Measurements from ENCODE around the gene MAST2.
"Not testable (repeated sequence)": the region's sequence is repeated elsewhere in the genome, so short reads cannot be mapped to it uniquely, and the experiment has no call there.

Gene MAST2

DNA sequence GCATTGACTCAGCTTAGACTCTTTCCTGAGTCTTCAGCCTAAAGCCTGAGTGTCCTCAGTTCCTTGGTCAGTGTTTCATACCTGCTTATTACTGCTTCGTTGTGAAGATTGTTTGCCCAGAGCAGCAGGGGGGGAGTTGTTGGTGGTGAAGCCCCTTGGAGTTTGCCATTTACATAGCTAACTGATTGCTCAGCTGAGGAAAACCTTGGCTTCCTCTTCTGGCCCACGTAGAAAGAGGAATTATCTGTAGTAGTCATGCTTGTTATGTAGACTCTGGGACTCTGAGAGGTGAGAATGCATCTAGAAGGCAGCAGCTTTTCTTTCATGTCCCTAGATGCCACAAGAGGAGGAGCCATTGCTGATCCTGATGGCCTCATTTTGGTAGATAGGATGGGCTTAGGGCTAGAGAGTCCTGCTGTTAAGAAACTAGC, 125.9 kb downstream of the MAST2 start:
- TF ChIP-seq CTCF (IDR thresholded peaks at IDR 0.05; ENCODE audit: low read depth, low read length), result no peak
- peak overlapping the region; percentile 13 for H3K4me3 ChIP-seq (ENCODE audit: low read depth, low read length)

GRCh38 chr1:45930258-45931150, 127.1 kb downstream of the MAST2 start:
- no peak overlapping the region for H3K4me3 ChIP-seq (ENCODE audit: low read depth, low read length)
- TF ChIP-seq CTCF (IDR thresholded peaks at IDR 0.05; ENCODE audit: low read depth, low read length), result no peak

DNA sequence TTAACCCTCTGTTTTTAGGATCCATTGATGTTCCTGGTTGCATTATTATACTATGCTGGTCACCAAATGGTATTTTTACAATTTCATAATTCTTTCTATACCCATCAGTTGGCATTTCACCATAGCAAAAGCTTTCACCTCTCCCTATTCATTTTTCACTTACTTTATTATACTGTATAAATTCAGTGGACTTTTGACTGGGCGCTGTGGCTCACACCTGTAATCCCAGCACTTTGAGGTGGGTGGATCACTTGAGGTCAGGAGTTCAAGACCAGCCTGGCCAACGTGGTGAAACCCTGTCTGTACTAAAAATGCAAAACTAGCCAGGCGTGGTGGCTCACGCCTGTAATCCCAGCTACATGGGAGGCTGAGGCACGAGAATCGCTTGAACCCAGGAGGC, 128.8 kb downstream of the MAST2 start:
- not testable (repeated sequence) for H3K4me3 ChIP-seq (ENCODE audit: low read depth, low read length)

GRCh38 chr1:45934947-45935346, 131.5 kb downstream of the MAST2 start:
- no peak overlapping the region for H3K4me3 ChIP-seq (ENCODE audit: low read depth, low read length)
- TF ChIP-seq CTCF (IDR thresholded peaks at IDR 0.05; ENCODE audit: low read depth, low read length), result no peak

- no peak overlapping the region for H3K4me3 ChIP-seq (ENCODE audit: low read depth, low read length)
- TF ChIP-seq CTCF (IDR thresholded peaks at IDR 0.05; ENCODE audit: low read depth, low read length), result no peak
Observed at GRCh38 chr1:45938029-45938428, 134.6 kb downstream of the MAST2 start.

GRCh38 chr1:45942411-45942810, 139.0 kb downstream of the MAST2 start:
- no peak overlapping the region for H3K4me3 ChIP-seq (ENCODE audit: low read depth, low read length)
- TF ChIP-seq CTCF (IDR thresholded peaks at IDR 0.05; ENCODE audit: low read depth, low read length), result no peak

DNA sequence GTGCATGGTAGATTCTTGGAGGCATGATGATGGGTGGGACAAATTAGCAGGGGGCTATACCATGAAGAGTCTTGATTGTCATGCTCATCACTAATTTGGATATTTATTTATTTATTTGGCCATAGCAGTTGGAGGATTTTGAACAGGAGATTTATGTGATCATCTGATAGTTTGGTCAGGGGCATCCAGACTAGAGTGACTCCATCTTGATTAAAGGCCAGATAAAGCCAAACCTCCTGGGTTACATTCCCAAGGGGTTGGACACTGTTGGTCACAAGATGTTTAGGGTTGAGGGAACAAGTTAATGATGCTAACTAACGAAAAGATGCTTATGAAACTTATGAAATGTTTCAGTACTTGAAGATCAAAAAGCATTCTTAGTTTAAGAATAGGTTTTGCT, 139.8 kb downstream of the MAST2 start:
- H3K4me3 ChIP-seq (ENCODE audit: low read depth, low read length), result no peak overlapping the region
- no peak for TF ChIP-seq CTCF (IDR thresholded peaks at IDR 0.05; ENCODE audit: low read depth, low read length)

GRCh38 chr1:45945426-45945825, 142.0 kb downstream of the MAST2 start:
- H3K4me3 ChIP-seq (ENCODE audit: low read depth, low read length), result no peak overlapping the region
- no peak for TF ChIP-seq CTCF (IDR thresholded peaks at IDR 0.05; ENCODE audit: low read depth, low read length)

DNA sequence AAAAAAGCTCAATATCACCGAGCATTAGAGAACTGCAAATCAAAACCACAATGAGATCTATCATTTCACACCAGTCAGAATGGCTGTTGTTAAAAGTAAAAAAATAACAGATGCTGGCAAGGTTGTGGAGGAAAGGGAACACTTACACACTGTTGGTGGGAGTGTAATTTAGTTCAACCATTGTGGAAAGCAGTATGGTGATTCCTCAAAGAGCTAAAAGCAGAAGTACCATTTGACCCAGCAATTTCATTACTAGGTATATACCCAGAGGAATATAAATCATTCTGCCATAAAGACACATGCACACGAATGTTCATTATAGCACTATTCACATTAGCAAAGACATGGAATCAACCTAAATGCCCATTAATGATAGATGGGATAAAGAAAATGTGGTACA, 146.1 kb downstream of the MAST2 start:
- not testable (repeated sequence) for H3K4me3 ChIP-seq (ENCODE audit: low read depth, low read length)
